ENCODE measurements around the gene ARFGEF3.
"Not testable (repeated sequence)": the region's sequence is repeated elsewhere in the genome, so short reads cannot be mapped to it uniquely, and the experiment has no call there.

- TF ChIP-seq CTCF (conservative IDR thresholded peaks at IDR 0.05); ZFX (IDR thresholded peaks at IDR 0.05): not testable (repeated sequence)
These were observed 50.8 kb downstream of the ARFGEF3 start for GRCh38 chr6:138212530-138212929.

All from C4-2B (cell line).